GM19467 (cell line): ENCODE measurements around the gene NSD2.
A peak's percentile ranks its signal among the peaks of the same experiment; 100 is the strongest.
"Not testable (repeated sequence)": the region's sequence is repeated elsewhere in the genome, so short reads cannot be mapped to it uniquely, and the experiment has no call there.

Source experiments
- ATAC-seq: cut with Tn5 transposase; IDR thresholded peaks from one replicate; pipeline ENCODE4 v1.9.1; 2021; ENCODE audit warnings: mild to moderate bottlenecking, moderate library complexity; ENCODE audit not compliant: unreplicated experiment

The NSD2 gene

DNA sequence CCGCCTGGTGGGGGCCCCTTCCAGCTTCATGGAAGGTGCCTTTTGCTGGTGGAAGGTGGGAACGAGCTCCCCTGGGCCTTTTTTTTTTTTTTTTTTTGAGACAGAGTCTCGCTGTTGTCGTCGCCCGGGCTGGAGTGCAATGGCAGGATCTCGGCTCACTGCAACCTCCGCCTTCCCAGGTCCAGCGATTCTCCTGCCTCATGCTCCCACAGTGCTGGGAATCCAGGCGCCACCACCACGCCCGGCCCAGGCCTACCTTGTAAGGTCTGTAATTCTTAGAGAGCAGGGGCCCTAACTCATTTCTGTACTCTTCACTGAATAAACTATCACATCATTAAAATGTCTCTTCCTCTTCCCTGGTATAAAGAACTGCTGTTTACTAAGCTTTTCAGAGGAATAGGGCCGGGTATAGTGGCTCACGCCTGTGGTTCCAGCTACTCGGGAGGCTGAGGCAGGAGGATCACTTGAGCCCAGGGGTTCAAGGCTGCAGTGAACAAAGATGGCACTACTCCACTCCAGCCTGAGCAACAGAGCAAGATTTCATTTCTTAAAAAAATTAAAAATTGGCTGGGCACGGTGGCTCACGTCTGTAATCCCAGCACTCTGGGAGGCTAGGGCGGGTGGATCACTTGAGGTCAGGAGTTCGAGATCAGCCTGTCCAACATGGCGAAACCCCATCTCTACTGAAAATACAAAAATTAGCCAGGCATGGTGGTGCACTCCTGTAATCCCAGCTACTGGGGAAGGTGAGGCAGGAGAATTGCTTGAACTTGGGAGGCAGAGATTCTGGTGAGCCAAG, 122.7 kb downstream of the NSD2 start:
- ATAC-seq = not testable (repeated sequence)

DNA sequence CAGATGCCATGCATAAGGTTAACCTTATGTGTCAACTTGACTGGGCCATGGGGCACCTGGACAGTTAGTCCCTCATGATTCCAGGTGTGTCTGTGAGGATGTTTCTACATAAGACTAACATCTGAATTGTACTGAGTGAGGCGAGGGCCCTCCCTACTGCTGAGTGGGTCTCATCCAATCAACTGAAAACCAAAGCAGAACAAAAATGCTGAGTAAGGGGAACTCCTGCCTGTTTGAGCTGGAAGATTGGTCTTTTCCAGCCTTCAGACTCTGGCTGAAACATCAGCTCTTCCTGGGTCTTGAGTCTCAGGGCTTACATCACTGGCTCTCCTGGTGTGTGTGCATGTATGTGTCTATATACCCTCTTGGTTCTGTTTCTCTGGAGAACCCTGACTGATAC, 123.7 kb downstream of the NSD2 start:
- no peak for ATAC-seq

DNA sequence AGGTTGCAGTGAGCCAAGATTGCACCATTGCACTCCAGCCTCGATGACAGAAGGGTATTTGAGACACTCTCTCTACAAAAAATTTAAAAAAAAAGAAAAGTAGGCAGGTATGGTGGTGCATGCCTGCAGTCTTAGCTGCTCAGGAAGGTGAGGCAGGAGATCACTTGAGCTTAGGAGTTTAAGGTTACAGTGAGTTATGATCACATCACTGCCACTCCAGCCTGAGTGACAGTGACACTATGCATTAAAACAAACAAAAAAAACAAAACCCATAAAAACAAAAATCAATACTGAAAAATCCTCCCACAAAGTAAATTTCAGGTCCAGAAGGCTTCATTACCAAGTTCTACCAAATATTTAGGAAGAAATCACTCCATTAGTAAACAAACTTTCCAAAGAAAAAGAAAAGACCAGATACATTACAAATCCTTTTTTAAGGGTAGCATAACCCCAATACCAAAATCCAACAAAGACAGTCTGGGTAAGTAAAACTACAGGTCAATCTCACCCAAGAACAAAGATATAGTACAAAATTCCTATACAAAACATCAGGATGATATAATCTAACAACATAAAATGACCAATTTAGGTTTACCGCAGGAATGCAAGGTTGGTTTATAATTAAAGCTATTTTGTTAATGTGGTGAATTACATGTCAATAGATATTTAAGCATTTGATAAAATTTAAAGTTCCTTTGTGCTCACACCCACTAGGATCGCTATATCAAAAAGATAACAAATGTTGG, 125.8 kb downstream of the NSD2 start:
- ATAC-seq = no peak

DNA sequence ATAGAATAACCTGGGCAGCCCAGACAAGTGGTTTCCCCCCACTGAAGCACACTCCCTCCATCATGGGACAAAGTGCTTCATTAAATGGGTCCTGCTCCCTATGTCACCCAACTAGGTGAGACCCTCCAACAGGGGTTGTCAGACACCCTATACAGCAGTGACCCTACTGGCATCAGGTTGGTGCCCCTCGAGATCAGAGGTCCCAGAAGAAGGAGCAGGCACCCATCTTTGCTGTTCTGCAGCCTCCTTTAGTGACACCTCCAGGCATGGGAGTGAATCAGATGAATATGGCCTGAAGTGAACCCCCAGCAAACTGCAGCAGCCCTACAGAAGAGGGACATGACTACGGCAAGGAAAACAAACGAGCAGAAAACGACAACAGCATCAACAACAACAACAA, 126.5 kb downstream of the NSD2 start:
- ATAC-seq = no peak

DNA sequence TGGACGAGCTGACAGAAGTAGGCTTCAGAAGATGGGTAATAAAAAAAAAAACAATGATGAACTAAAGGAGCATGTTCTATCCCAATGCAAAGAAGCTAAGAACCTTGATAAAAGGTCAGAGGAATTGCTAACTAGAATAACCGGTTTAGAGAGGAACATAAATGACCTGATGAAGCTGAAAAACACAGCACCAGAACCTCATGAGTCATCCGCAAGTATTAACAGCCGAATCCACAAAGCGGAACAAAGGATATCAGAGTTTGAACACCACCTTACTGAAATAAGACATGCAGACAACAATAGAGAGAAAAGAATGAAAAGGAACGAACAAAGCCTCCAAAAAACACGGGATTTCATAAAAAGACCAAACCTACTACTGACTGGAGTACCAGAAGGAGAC, 127.1 kb downstream of the NSD2 start:
- ATAC-seq = no peak

DNA sequence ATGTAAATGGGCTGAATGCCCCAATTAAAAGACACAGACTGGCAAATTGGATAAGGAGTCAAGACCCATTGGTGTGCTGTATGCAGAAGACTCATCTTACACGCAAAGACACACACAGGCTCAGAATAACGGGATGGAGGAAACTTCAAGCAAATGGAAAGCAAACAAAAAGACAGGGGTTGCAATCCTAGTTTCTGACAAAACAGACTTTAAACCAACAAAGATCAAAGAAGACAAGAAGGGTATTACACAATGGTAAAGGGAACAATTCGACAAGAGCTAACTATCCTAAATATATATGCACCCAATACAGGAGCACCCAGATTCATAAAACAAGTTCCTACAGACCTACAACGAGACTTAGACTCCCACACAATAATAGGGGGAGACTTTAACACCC, 128.1 kb downstream of the NSD2 start:
- ATAC-seq = not testable (repeated sequence)

DNA sequence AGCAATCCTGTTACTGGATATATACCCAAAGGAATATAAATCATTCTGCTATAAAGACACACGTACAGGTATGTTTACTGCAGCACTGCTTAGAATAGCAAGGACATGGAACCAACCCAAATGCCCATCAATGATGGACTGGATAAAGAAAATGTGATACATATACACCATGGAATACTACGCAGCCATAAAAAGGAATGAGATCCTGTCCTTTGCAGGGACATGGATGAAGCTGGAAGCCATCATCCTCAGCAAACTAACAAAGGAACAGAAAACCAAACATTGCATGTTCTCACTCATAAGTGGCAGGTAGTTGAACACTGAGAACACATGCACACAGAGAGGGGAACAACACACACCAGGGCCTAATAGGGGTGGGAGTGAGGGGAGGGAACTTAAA, 132.2 kb downstream of the NSD2 start:
- not testable (repeated sequence) for ATAC-seq

DNA sequence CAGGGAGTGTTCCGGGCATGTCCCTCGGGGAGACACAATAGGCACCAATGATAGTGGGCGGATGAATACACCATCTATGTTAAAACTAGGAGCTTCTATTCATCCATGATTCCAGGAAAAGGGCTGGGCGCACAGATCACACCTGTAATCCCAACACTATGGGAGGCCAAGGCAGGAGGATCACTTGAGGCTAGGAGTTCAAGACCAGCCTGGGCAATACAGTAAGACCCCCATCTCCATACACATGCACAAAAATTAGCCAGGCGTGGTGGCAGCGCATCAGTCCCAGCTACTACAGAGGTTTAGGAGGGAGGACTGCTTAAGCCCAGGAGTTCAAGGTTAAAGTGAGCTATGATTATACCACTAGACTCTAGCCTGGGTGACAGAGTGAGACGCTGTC, 135.2 kb downstream of the NSD2 start:
- no peak for ATAC-seq

DNA sequence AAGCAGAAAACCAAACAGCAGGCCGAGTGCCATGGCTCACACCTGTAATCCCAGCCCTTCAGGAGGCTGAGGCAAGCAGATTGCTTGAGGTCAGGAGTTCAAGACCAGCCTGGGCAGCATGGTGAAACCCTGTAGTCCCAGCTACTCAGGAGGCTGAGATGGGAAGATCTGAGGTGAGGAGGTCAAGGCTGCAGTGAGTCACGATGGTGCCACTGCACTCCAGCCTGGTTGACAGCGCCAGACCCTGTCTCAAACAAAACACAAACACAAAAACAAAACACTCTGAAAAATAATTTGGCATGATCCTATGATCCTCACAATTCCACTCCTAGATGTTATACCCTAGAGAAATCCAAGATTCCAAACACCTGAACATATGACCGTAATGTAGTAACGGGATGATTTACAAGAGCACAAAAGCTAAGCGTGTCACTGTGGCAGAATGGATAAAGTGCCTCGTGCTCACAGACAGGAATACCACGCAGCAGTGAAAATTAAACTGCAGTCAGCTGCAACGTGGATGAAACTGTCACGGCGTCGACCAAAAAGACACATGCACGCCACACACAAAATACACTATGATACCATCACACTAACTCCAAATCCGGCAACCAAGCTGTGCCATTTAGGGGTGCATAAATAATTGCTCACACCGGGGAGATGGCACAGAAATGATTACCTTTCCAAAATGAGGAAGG, 135.9 kb downstream of the NSD2 start:
- no peak for ATAC-seq

DNA sequence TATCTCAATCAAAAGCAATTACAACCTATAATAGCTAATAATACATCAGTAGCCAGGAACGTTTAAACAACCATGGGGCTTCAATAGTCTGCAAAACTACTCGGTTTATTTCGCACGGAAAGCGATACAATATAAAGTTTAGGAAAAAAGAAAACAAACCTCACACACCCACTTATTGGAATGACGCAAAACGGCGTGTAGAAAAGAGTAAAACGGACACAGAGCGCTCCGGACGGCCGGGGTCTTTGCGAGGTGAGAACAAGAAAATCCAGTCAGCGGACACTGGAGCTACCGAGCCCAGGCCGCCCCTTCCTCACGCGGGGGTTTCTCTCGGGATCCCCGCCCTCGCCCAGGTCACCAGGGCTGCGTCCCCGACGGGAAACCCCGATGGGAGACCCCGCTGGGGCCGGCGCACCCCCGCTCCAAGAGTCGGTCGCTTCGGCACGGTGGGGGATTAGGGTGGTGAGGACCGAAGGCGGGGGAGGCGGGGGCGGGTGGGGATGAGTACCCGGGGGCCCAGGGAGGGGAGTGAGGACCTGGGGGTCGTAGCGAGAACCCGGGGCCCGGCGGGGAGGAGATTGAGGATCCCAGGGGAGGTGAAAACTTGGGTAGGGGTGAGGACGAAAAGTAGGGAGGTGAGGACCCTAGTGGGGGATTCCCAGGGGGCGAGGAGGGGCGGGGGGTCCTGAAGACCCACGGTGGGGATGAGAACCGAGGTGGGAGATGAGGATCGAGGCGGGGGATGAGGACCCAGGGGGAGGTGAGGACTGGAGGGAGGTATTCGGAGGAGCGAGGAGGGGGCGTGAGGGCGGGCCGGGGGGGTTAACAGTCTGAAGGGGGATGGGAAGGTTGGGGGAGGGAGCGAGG, 136.8 kb downstream of the NSD2 start:
- no peak for ATAC-seq

DNA sequence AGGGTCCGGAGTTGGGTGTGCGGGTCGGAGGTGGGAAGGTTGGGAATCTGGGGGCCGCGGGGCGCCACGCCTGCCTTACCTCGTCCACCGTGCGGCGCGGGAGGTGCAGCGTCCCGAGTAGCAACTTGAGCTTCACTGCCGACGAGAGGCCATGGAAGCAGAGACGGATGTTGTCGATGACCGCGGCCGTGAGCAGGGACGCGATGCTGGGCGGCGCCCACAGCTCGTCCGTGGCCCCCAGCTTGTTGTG, 137.4 kb downstream of the NSD2 start:
- no peak for ATAC-seq

DNA sequence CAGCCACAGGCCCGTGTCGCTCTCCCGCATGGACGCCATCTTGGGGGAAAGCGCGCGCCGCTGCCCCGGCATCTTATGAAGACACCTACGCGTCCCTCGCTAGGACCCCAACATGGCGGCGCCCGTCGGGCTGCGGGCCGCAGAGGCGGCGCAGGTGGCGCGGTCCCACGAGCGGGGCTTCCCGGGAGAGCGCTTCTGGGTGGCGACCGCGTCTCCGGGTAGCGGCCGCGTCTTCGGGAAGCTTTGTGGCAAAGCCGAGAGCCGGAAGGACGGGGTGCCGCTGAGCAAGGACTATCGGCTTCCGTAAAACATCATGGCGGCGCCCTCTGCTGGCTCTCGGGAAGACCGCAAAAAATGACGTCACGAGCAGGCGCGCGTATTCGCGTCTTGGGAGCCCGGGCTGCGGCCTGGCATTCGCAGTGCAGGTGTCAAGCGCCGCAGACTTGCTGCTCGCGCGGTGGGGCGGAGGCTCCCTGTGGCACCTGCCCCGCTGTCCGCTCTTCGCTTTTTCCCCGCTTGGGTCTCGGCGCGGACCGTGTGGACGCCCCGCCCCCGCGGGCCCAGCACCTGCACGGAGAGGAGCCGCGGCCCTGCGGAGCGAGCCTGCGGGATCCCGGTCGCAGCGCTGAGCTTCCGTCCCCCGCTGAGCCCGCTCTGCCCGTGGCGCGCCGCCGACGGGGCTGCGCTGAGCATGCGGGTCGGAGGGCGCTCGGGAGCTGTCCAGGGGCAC, 137.9 kb downstream of the NSD2 start, which contains the start of gene NELFA:
Gene NELFA (minus strand): TSS at position 54 of the 730 bp plus-strand sequence. CDS start 15 bp downstream, at position 39.
- ATAC-seq = peak; percentile 82

DNA sequence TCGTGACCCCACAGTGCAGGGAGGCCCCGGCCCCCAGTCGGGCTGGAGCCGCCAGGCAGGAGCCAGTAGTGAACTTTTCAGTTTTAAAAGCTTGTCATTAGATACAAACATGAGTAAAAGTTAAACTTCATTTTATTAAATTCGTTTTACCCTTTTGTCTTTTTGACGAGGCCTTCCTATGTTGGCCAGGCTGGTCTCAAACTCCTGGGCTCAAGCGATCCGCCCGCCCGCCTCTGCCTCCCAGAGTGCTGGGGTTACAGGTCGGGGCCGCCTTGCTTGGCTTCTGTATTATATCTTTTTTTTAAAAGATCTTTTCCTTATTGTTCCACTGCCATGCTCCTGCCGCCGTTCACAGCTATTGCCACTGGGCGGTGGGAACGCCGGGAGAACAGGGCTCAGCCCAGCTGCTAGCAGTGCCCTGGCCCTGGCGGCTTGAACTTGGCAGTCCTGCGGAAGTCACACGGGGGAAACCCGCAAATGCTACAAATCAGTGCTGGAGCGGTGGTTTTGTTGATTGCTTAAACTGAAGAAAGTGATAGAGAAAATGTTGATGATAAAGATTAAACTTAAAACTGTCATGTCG, 138.5 kb downstream of the NSD2 start:
- no peak for ATAC-seq

DNA sequence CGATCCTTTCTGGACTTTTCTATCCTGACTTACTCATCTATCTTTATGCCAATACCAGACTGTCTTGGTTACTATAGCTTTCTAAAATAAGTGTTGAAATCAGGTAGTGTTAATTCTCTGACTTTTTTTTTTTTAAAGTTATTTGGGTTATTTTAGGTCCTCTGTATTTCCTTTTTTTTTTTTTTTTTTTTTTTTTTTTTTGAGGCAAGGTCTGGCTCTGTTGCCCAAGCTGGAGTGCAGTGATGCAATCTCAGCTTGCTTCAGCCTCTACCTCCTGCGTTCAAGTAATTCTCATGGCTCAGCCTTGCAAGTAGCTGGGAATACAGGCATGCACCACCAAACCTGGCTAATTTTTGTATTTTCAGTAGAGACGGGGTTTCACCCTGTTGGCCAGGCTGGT, 140.4 kb downstream of the NSD2 start:
- no peak for ATAC-seq

DNA sequence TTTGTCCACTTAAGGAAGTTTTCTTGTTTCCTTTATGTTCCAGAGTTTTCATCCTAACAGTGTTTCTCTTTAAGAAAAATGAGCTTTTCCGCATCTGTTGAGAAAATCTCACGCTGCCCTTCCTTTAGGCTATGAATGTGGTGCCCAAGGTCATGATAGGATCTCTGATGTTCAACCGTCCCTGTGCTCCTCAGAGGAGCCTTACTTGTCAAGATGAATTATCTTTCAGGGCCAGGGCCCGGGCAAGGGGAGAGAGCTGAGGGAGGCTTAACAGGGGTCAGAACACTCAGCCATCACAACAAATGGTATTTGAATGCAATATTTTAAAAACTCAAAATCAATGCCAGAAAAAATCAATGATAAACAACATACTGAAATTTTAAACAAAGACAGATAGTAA, 143.8 kb downstream of the NSD2 start:
- ATAC-seq = no peak

DNA sequence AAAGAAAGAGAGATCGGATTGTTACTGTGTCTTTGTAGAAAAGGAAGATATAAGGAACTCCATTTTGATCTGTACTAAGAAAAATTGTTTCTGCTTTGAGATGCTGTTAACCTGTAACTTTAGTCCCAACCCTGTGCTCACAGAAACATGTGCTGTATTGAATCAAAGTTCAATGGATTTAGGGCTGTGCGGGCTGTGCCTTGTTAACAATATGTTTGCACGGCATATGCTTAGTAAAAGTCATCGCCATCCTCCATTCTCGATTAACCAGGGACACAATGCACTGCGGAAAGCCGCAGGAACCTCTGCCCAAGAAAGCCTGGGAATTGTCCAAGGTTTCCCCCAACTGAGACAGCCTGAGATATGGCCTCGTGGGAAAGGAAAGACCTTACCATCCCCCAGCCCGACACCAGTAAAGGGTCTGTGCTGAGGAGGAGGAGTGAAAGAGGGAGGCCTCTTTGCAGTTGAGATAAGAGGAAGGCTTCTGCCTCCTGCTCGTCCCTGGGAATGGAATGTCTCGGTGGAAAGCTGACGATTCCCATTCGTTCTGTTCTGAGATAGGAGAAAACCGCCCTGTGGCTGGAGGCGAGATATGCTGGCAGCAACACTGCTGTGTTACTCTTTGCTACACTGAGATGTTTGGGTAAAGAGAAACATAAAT, 150.3 kb downstream of the NSD2 start:
- ATAC-seq = not testable (repeated sequence)

DNA sequence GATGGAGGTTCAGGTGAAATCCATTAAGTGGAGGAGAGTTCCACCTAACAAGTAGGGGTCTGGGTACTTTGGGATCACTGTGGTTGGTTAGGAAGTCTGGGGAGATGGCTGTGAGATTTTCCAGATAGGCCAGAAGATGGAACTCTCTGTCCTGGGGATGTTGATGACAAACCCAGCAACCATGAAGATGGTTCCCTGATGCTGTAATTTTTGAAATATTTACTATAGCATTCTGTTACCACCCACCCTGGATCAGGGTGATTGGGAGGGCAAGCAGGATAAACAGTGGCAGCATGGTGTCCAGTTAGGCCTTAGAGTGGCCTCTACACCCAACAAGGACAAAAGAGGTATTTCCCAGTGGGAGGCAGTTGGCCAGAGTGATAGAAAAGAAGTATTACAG, 153.5 kb downstream of the NSD2 start:
- no peak for ATAC-seq

DNA sequence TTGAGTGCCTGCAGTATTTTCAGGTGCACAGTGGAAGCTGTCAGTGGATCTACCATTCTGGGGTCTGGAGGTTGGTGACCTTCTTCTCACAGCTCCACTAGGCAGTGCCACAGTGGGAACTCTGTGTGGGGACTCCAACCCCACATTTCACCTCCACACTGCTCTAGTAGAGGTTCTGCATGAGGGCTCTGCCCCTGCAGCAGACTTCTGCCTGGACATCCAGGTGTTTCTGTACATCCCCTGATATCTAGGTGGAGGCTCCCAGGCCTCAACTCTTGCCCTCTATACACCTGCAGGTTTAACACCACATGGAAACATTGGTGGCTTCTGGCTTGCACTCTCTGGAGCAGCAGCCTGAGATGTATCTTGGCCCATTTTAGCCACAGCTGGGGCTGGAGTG, 154.6 kb downstream of the NSD2 start:
- no peak for ATAC-seq

DNA sequence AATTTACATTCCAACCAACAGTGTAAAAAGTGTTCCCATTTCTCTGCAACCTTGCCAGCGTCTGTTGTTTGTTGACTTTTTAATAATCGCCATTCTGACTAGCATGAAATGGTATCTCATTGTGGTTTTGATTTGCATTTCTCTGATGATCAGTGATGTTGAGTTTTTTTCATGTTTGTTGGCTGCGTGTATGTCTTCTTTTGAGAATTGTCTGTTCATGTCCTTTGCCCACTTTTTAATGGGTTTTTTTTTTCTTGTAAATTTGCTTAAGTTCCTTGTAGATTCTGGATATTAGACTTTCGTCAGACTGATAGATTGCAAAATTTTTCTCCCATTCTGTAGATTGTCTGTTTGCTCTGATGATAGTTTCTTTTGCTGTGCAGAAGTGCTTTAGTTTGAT, 155.9 kb downstream of the NSD2 start:
- ATAC-seq = not testable (repeated sequence)
